IMR-90 (cell line): Measurements from ENCODE around the gene VWA8. TPM values are rescaled to one million over a fixed set of nuclear protein-coding genes. Genes with fewer than 3 reads are reported as not detected.

Source experiments
- ATAC-seq: fragments of 200-7000 bp; cut with Tn5 transposase; 2 replicates; pipeline ENCODE4 v1.9.1; 2020; ENCODE audit warnings: low read depth, mild to moderate bottlenecking, moderate library complexity
- BruUV-seq: library from RNA; stranded (reverse); fragments of 400-500 nt; replicated peaks from 2 replicates; lab custom pipeline; 2021; lab: Mats Ljungman, UMichigan
- CTCF ChIA-PET: fragments of 300-600 bp; formaldehyde crosslinking; extraction: SDS; loops from one replicate; lab custom pipeline; 2021; ENCODE audit warnings: antibody characterized with exemption; lab: Yijun Ruan, JAX
- POLR2A ChIA-PET: fragments of 300-600 bp; sonication (Branson Sonifier 250); formaldehyde crosslinking; loops from one replicate; lab custom pipeline; 2022; ENCODE audit warnings: antibody characterized with exemption; ENCODE audit not compliant: unreplicated experiment; lab: Charles Lee
- DNase-seq: peaks from one replicate; pipeline ENCODE4 v3.0.0; 2013
- H2AFZ ChIP-seq: replicated peaks from 2 replicates; pipeline ENCODE3; 2013; ENCODE audit warnings: low read length, mild to moderate bottlenecking; ENCODE audit not compliant: poor library complexity
- H2AK5ac ChIP-seq: 2 replicates; pipeline ENCODE4 v1.6.1; 2013; ENCODE audit warnings: low read depth, low read length, inconsistent platforms
- H2AK9ac ChIP-seq: replicated peaks from 2 replicates; pipeline ENCODE3; 2013; ENCODE audit warnings: mild to moderate bottlenecking, low read depth, low read length, moderate library complexity; ENCODE audit not compliant: poor library complexity
- H2BK120ac ChIP-seq: 2 replicates; pipeline ENCODE4 v1.6.1; 2013; ENCODE audit warnings: low read depth, low read length, inconsistent platforms
- H2BK15ac ChIP-seq: 3 replicates; pipeline ENCODE4 v1.6.1; 2013; ENCODE audit warnings: low read depth, low read length, inconsistent platforms
- H2BK20ac ChIP-seq: 2 replicates; pipeline ENCODE4 v1.6.1; 2013; ENCODE audit warnings: low read depth, mild to moderate bottlenecking, inconsistent platforms, low read length, moderate library complexity
- H2BK5ac ChIP-seq: 2 replicates; pipeline ENCODE4 v1.6.1; 2013; ENCODE audit warnings: mild to moderate bottlenecking, low read depth, low read length, inconsistent platforms; ENCODE audit not compliant: poor library complexity, severe bottlenecking
- H3K14ac ChIP-seq: replicated peaks from 2 replicates; pipeline ENCODE4 v1.6.1; 2013; ENCODE audit warnings: low read depth, low read length, inconsistent platforms
- H3K18ac ChIP-seq: 2 replicates; pipeline ENCODE4 v1.6.1; 2013; ENCODE audit warnings: low read depth, low read length, control low read depth
- H3K23ac ChIP-seq: 2 replicates; pipeline ENCODE4 v1.6.1; 2013; ENCODE audit warnings: low read depth, low read length, inconsistent platforms
- H3K27ac ChIP-seq: 2 replicates; pipeline ENCODE4 v1.5.1; 2013; ENCODE audit warnings: mild to moderate bottlenecking, control low read depth, low read length; ENCODE audit not compliant: insufficient read depth
- H3K27me3 ChIP-seq: 2 replicates; pipeline ENCODE4 v1.6.1; 2013; ENCODE audit warnings: low read length; ENCODE audit not compliant: control insufficient read depth, insufficient read depth
- H3K36me3 ChIP-seq: 2 replicates; pipeline ENCODE4 v1.6.1; 2013; ENCODE audit warnings: low read length, mixed read lengths; ENCODE audit not compliant: control insufficient read depth, insufficient read depth
- H3K4ac ChIP-seq: 2 replicates; pipeline ENCODE4 v1.6.1; 2013; ENCODE audit warnings: low read depth, low read length, inconsistent platforms
- H3K4me1 ChIP-seq: 2 replicates; pipeline ENCODE4 v1.6.1; 2013; ENCODE audit warnings: low read length, mixed read lengths; ENCODE audit not compliant: control insufficient read depth, insufficient read depth
- H3K4me2 ChIP-seq: 2 replicates; pipeline ENCODE4 v1.6.1; 2013; ENCODE audit warnings: low read depth, mild to moderate bottlenecking, control low read depth, low read length, moderate library complexity
- H3K4me3 ChIP-seq: 2 replicates; pipeline ENCODE4 v1.5.1; 2013; ENCODE audit warnings: low read depth, mild to moderate bottlenecking, control low read depth, low read length, moderate library complexity; ENCODE audit not compliant: insufficient read depth
- H3K56ac ChIP-seq: 2 replicates; pipeline ENCODE4 v1.6.1; 2013; ENCODE audit warnings: low read length, inconsistent platforms; ENCODE audit not compliant: insufficient read depth; ENCODE audit errors: extremely low read depth
- H3K79me1 ChIP-seq, 2 experiments: 2 replicates each; pipeline ENCODE4 v1.6.1; 2013; ENCODE audit warnings: low read length in 2 of 2, inconsistent platforms in 1 of 2, low read depth in 1 of 2
- H3K9ac ChIP-seq: 2 replicates; pipeline ENCODE4 v1.6.1; 2013; ENCODE audit warnings: low read depth, low read length, control low read depth
- H3K9me1 ChIP-seq: 2 replicates; pipeline ENCODE4 v1.6.1; 2013; ENCODE audit warnings: low read length, inconsistent platforms; ENCODE audit not compliant: insufficient read depth
- H3K9me3 ChIP-seq: 2 replicates; pipeline ENCODE4 v1.6.1; 2013; ENCODE audit warnings: low read length; ENCODE audit not compliant: control insufficient read depth, insufficient read depth
- H4K20me1 ChIP-seq: 2 replicates; pipeline ENCODE4 v1.6.1; 2013; ENCODE audit warnings: low read length, inconsistent platforms; ENCODE audit not compliant: insufficient read depth
- H4K5ac ChIP-seq: 2 replicates; pipeline ENCODE4 v1.6.1; 2013; ENCODE audit warnings: mild to moderate bottlenecking, low read depth, low read length, control low read depth
- H4K8ac ChIP-seq, 2 experiments: 2 replicates each; pipeline ENCODE4 v1.6.1; 2013; ENCODE audit warnings: low read depth in 2 of 2, low read length in 2 of 2, control low read depth in 1 of 2, inconsistent platforms in 1 of 2
- H4K91ac ChIP-seq: 2 replicates; pipeline ENCODE4 v1.6.1; 2013; ENCODE audit warnings: low read depth, low read length, inconsistent platforms; ENCODE audit not compliant: insufficient read depth
- BHLHE40 ChIP-seq: fragments of 150-350 bp; IDR thresholded peaks from 2 replicates; pipeline ENCODE4 v1.6.1; 2016; ENCODE audit warnings: mild to moderate bottlenecking, low read depth, low read length
- CEBPB ChIP-seq: IDR thresholded peaks from 2 replicates; pipeline ENCODE4 v1.6.1; 2012; ENCODE audit warnings: low read depth, low read length, improper control_type of control experiment
- CHD1 ChIP-seq: IDR thresholded peaks from 2 replicates; pipeline ENCODE4 v1.6.1; 2012; ENCODE audit warnings: low read depth, low read length, improper control_type of control experiment
- CTCF ChIP-seq: conservative IDR thresholded peaks from 2 replicates; pipeline ENCODE4 v1.5.1; 2012; ENCODE audit warnings: mild to moderate bottlenecking, low read depth, low read length, improper control_type of control experiment
- ELK1 ChIP-seq: fragments of 150-350 bp; IDR thresholded peaks from 2 replicates; pipeline ENCODE4 v1.6.1; 2016; ENCODE audit warnings: low read depth, mild to moderate bottlenecking, low read length, moderate library complexity, borderline replicate concordance
- FOS ChIP-seq: fragments of 150-350 bp; IDR thresholded peaks from 2 replicates; pipeline ENCODE4 v1.6.1; 2016; ENCODE audit warnings: low read depth, low read length
- MAFK ChIP-seq: IDR thresholded peaks from 2 replicates; pipeline ENCODE4 v1.6.1; 2012; ENCODE audit warnings: low read depth, low read length, improper control_type of control experiment
- MAZ ChIP-seq: IDR thresholded peaks from 2 replicates; pipeline ENCODE4 v1.6.1; 2012; ENCODE audit warnings: low read depth, mild to moderate bottlenecking, low read length, improper control_type of control experiment, moderate library complexity, borderline replicate concordance
- MXI1 ChIP-seq: IDR thresholded peaks from 2 replicates; pipeline ENCODE4 v1.6.1; 2012; ENCODE audit warnings: low read depth, mild to moderate bottlenecking, low read length, moderate library complexity, borderline replicate concordance
- NFE2L2 ChIP-seq: fragments of 150-350 bp; IDR thresholded peaks from 2 replicates; pipeline ENCODE4 v1.6.1; 2016; ENCODE audit warnings: low read depth, mild to moderate bottlenecking, low read length
- POLR2A ChIP-seq: IDR thresholded peaks from 2 replicates; pipeline ENCODE4 v1.6.1; 2012; ENCODE audit warnings: mild to moderate bottlenecking, low read depth, low read length
- RAD21 ChIP-seq: IDR thresholded peaks from 2 replicates; pipeline ENCODE4 v1.6.1; 2012; ENCODE audit warnings: low read length, improper control_type of control experiment
- RCOR1 ChIP-seq: IDR thresholded peaks from 2 replicates; pipeline ENCODE4 v1.6.1; 2012; ENCODE audit warnings: mild to moderate bottlenecking, low read length, improper control_type of control experiment; ENCODE audit not compliant: insufficient replicate concordance
- RFX5 ChIP-seq: IDR thresholded peaks from 2 replicates; pipeline ENCODE4 v1.8.0; 2012; ENCODE audit warnings: low read depth, mild to moderate bottlenecking, low read length, moderate library complexity
- SMC3 ChIP-seq: fragments of 150-350 bp; IDR thresholded peaks from 2 replicates; pipeline ENCODE4 v1.6.1; 2016; ENCODE audit warnings: low read depth, mild to moderate bottlenecking, antibody characterized with exemption, low read length, moderate library complexity
- USF2 ChIP-seq: fragments of 150-350 bp; IDR thresholded peaks from 2 replicates; pipeline ENCODE4 v1.6.1; 2017; ENCODE audit warnings: mild to moderate bottlenecking, antibody characterized with exemption, low read length, low read depth
- WGBS, 2 experiments: methylation state at CpG; one replicate each; pipeline versions ENCODE4 v1.1.5 to v1.1.7; 2013; ENCODE audit warnings: missing lambda C conversion rate in 2 of 2; ENCODE audit not compliant: insufficient read length in 1 of 2; ENCODE audit errors: extremely low coverage in 2 of 2; 5-methylcytosine and 5-hydroxymethylcytosine counted together
- dilution Hi-C: fragments of 300-500 bp; cut with HindIII; formaldehyde crosslinking; loops from one replicate; pipeline ENCODE4 v1.14.3; 2018; ENCODE audit warnings: low sequenced_read_pairs; ENCODE audit not compliant: unreplicated experiment
- in situ Hi-C: fragments of 300-500 bp; cut with MboI; formaldehyde crosslinking; loops from 3 replicates; pipeline ENCODE4 v1.14.3; 2019; ENCODE audit warnings: low sequenced_read_pairs, inconsistent platforms, mixed read lengths
- intact Hi-C: fragments of 100-400 bp; cut with micrococcal nuclease; formaldehyde crosslinking; loops from 2 replicates; pipeline ENCODE4 v1.10.0; 2022
- polyA plus RNA-seq, 3 experiments: library from polyadenylated mRNA; depleted of rRNA; stranded (reverse); fragments of >200 nt; gene quantifications; 2 replicates each; pipeline ENCODE4 v1.2.3, GENCODE V29; 2012; ENCODE audit warnings: low replicate concordance in 1 of 3
- total RNA-seq: library from RNA; depleted of rRNA; stranded (reverse); fragments of >200 nt; gene quantifications from 2 replicates; pipeline ENCODE4 v1.2.3, GENCODE V29; 2012

Gene VWA8
- total and polyA plus RNA-seq, 2 of the 4 experiments (the other 2 are of a cell fraction) = 5.9 to 18.3 TPM

GRCh38 chr13:41697578-41697977 is 263.3 kb downstream of the VWA8 start:
- Histone ChIP-seq H3K27ac (no peak overlapping the region), H3K36me3 (peaks cover 3% of the 10 kb centered on the region; the same call in 1 of the 2 replicates), H4K8ac (no peak overlapping the region), H3K9me3 (no peaks in the 10 kb centered on the region), H4K20me1 (no peaks in the 10 kb centered on the region), H3K9ac (no peak overlapping the region), H2BK20ac (no peak overlapping the region), H3K18ac (no peak overlapping the region), H3K14ac (no peak overlapping the region), H4K5ac (no peak overlapping the region), H3K56ac (no peak overlapping the region), H2BK15ac (no peak overlapping the region), H2AK5ac (no peak overlapping the region), H2AFZ (no peak overlapping the region), H3K4me2 (no peak overlapping the region), H3K23ac (no peak overlapping the region), H3K4ac (no peak overlapping the region), H3K4me1 (peaks cover 9% of the 10 kb centered on the region), H2BK120ac (no peak overlapping the region), H4K91ac (no peak overlapping the region), H3K27me3 (no peaks in the 10 kb centered on the region), H3K9me1 (peaks cover 2% of the 10 kb centered on the region; the same call in 1 of the 2 replicates), H2BK5ac (peak overlapping the region; percentile 57), H3K4me3 (no peak overlapping the region), H3K79me1 (no peaks in the 10 kb centered on the region), H2AK9ac (no peak overlapping the region)
- ATAC-seq (no peak), DNase-seq (no peak)
- CTCF ChIA-PET = no interaction called here
- intact Hi-C loops (no loop called here), in situ Hi-C loops (no loop called here), dilution Hi-C loops (no loop called here)
- BruUV-seq = no TSS peak
- TF ChIP-seq BHLHE40 (no peak), RCOR1 (no peak), RAD21 (no peak), ELK1 (no peak), NFE2L2 (no peak), RFX5 (no peak), FOS (no peak), CEBPB (no peak), MAFK (no peak), MXI1 (no peak), CHD1 (no peak), CTCF (no peak), POLR2A (no peak), USF2 (no peak), MAZ (no peak), SMC3 (no peak)
- 67 to 100% methylated on average over 1 of the region's 6 CpGs for WGBS, 2 experiments
- POLR2A ChIA-PET = no interaction called here
